Adrenal gland (tissue), 19 donors: ENCODE results near the gene MYH3. TPM values are rescaled to one million over a fixed set of nuclear protein-coding genes. Genes with fewer than 3 reads are reported as not detected.

ENCODE experiments used
- DNase-seq, 7 donors: peaks; one replicate each; pipeline ENCODE4 v3.0.0-alpha.2; 2019 to 2020
- H3K27ac ChIP-seq, 5 donors: fragments of 200-600 bp; sonication (generic) in 4 of 5; 1 replicate in 3 of 5; 2 replicates in 2 of 5; pipeline versions ENCODE4 v1.5.1 to v1.8.0; 2016 to 2020; ENCODE audit warnings: mild to moderate bottlenecking in 1 of 5
- H3K27me3 ChIP-seq: fragments of 200-600 bp; 2 replicates; pipeline ENCODE4 v1.8.0; 2021
- H3K36me3 ChIP-seq, 2 donors: fragments of 200-600 bp; replicated peaks in 1 of 2; 1 replicate in 1 of 2; 2 replicates in 1 of 2; pipeline versions ENCODE4 v1.5.1 to v1.8.0; 2018 to 2022
- H3K4me1 ChIP-seq, 2 donors: fragments of 200-600 bp; replicated peaks in 1 of 2; 1 replicate in 1 of 2; 2 replicates in 1 of 2; pipeline versions ENCODE4 v1.5.1 to v1.8.0; 2018 to 2021
- H3K4me3 ChIP-seq, 4 donors: fragments of 200-600 bp; sonication (generic) in 3 of 4; one replicate each; pipeline ENCODE4 v1.5.1; 2016 to 2018
- H3K9me3 ChIP-seq, 3 donors: fragments of 200-600 bp; sonication (generic) in 1 of 3; replicated peaks in 1 of 3; 1 replicate in 2 of 3; 2 replicates in 1 of 3; pipeline versions ENCODE4 v1.5.1 to v1.8.0; 2016 to 2021
- CTCF ChIP-seq, 6 experiments: fragments of 450-650 bp in 4 of 6; fragments of 200-600 bp in 2 of 6; sonication (generic) in 1 of 6; IDR thresholded peaks; 1 replicate in 5 of 6; 2 replicates in 1 of 6; pipeline versions ENCODE4 v1.5.1 to v1.8.0; 2016 to 2021; ENCODE audit warnings: antibody characterized with exemption in 6 of 6, mild to moderate bottlenecking in 2 of 6, moderate library complexity in 1 of 6
- POLR2A ChIP-seq, 2 donors: fragments of 450-650 bp; IDR thresholded peaks; one replicate each; pipeline ENCODE4 v1.6.1; 2017; ENCODE audit warnings: antibody characterized with exemption in 2 of 2, mild to moderate bottlenecking in 2 of 2, moderate library complexity in 1 of 2
- WGBS, 4 donors: extraction: QIAGEN DNeasy Blood & Tissue Kit in 2 of 4; methylation state at CpG; one replicate each; pipeline versions ENCODE4 v1.1.5 to v1.1.7; 2013 to 2017; 5-methylcytosine and 5-hydroxymethylcytosine counted together
- intact Hi-C, 2 donors: fragments of 100-400 bp; cut with DNase I; formaldehyde crosslinking; loops; one replicate each; pipeline versions ENCODE4 v1.14.1 to v1.15.0; 2022 to 2023
- long read RNA-seq, 10 donors: library from polyadenylated mRNA in 3 of 10; unstranded in 2 of 10; stranded (forward) in 1 of 10; transcript quantifications; one replicate each; pipeline ENCODE4 v2.0.0 and lab custom pipeline, GENCODE V29; 2021 to 2026
- polyA plus RNA-seq, 3 donors: library from polyadenylated mRNA; stranded (reverse); fragments of 200-250 nt in 2 of 3; fragments of 350-450 nt in 1 of 3; fragmentation: Illumina TruSeq in 1 of 3; extraction: RNeasy Lipid Tissue Mini Kit (QIAGEN cat#74804) in 1 of 3; gene quantifications; one replicate each; pipeline ENCODE4 v1.2.3, GENCODE V29; 2013 to 2014
- total RNA-seq, 9 donors: library from RNA; depleted of rRNA in 4 of 9; stranded (reverse); fragments of >200 nt in 4 of 9; fragments of 120-200 nt in 1 of 9; fragmentation: NEBNext Ultra II Directional in 1 of 9; extraction: Animal tissue kit (Norgen Biotek cat#: 25700) in 1 of 9; gene quantifications; one replicate each; pipeline versions ENCODE4 v1.1.0 to v1.2.4, GENCODE V29; 2013 to 2023
- donor health status: healthy with polysubstance abuse.
- donor health status: Bipolar disorder and iron deficiency.
- donor health status: DM: yes; HTN: yes; CAD: no.
- donor health status: DM: no; HTN: no; CAD: no.
- donor health status: DM: no; HTN: no; CAD: no.
- donor health status: DM: yes; HTN: yes; CAD: no.

Gene MYH3
- total RNA-seq (1 to 10 TPM in 3 of 9 donors, under 1 TPM in 5, not detected in 1; 0.43 to 2.3 (median 0.85) TPM), polyA plus RNA-seq (1 to 10 TPM in 2 of 3 donors, under 1 TPM in 1; 0.62 to 9.3 (median 3.9) TPM)
- long read RNA-seq, donor 1, transcript MYH3-203 (3 exons, 480 nt) = major isoform, 12 of 13 reads
- long read RNA-seq, donor 1, partial matches to known transcripts = 0 of 13 reads
- long read RNA-seq, donor 1, other reads (novel, unspliced or antisense) = 0 of 13 reads
- long read RNA-seq, donor 2, transcript MYH3-203 (3 exons, 480 nt) = major isoform, 22 of 24 reads
- long read RNA-seq, donor 2, partial matches to known transcripts = 0 of 24 reads
- long read RNA-seq, donor 2, other reads (novel, unspliced or antisense) = 0 of 24 reads
- long read RNA-seq, donor 3, full-length matches to known transcripts = 25 of 25 reads
- long read RNA-seq, donor 3, partial matches to known transcripts = 0 of 25 reads
- long read RNA-seq, donor 3, other reads (novel, unspliced or antisense) = 0 of 25 reads
- long read RNA-seq, donor 4 = 0 reads
- long read RNA-seq, donor 5 = 0 reads
- long read RNA-seq, donor 6 = 0 reads
- long read RNA-seq, donor 7, full-length matches to known transcripts = 83 of 91 reads
- long read RNA-seq, donor 7, partial matches to known transcripts = 8 of 91 reads
- long read RNA-seq, donor 7, other reads (novel, unspliced or antisense) = 0 of 91 reads
- long read RNA-seq, donor 8 = 0 reads
- long read RNA-seq, donor 9, transcript MYH3-203 (3 exons, 480 nt) = major isoform, 20 of 22 reads
- long read RNA-seq, donor 9, partial matches to known transcripts = 0 of 22 reads
- long read RNA-seq, donor 9, other reads (novel, unspliced or antisense) = 0 of 22 reads
- long read RNA-seq, donor 10, transcript MYH3-203 (3 exons, 480 nt) = major isoform, 9 of 10 reads
- long read RNA-seq, donor 10, partial matches to known transcripts = 0 of 10 reads
- long read RNA-seq, donor 10, other reads (novel, unspliced or antisense) = 0 of 10 reads

DNA sequence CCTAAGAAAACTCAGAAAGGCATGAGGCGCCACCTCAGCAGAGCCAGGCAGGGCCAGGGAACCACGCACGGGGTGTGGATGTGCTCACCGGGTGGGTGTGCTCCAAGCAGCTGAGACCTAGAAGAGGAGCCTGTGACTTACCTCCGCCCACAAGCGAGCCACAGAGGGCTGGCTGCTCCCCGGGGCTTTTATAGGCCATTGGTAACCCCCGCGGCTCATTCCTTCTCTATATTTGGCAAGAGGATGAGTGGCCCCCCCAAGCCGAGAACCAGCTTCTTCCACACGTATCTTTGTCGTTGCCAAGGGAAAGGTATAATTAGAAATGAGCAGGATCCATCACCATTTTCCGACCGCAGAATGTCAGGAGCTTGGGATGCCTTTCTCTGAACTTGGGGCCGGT, at the start of gene MYH3:
Gene MYH3, minus strand, starts transcription at position 162 of the 400 bp plus-strand sequence. CDS start 2,245 bp downstream, outside the sequence.
- no peaks in the 10 kb centered on the region for H3K4me1 ChIP-seq
- no peaks in the 10 kb centered on the region for H3K36me3 ChIP-seq
- H3K9me3 ChIP-seq = no peaks in the 10 kb centered on the region
- intact Hi-C loops = no loop called here
- 79 to 83% (median 81%) methylated on average over 9 to 15 of the region's 15 CpGs for WGBS, 4 donors
- H3K27ac ChIP-seq = no peak within 1 kb of the TSS
- DNase-seq = peak in 1 of 7 donors; percentile 29
- H3K27me3 ChIP-seq = no peaks in the 10 kb centered on the region
- TF ChIP-seq CTCF (IDR thresholded peaks at IDR 0.05) (no peak), POLR2A (IDR thresholded peaks at IDR 0.05) (no peak)
- H3K4me3 ChIP-seq = no peak within 1 kb of the TSS

GRCh38 chr17:10705727-10706126, 48.6 kb upstream of the MYH3 start:
- WGBS, 4 donors = 90 to 92% (median 92%) methylated on average over 5 of the region's 5 CpGs
- Histone ChIP-seq H3K27me3 (no peaks in the 10 kb centered on the region), H3K9me3 (no peaks in the 10 kb centered on the region), H3K4me1 (no peaks in the 10 kb centered on the region), H3K27ac (no peak overlapping the region), H3K36me3 (peaks cover 0 to 39% of the 10 kb centered on the region in 2 donors), H3K4me3 (no peak overlapping the region)
- TF ChIP-seq POLR2A (IDR thresholded peaks at IDR 0.05) (no peak), CTCF (IDR thresholded peaks at IDR 0.05) (no peak)
- no peak for DNase-seq
- intact Hi-C loops = no loop called here

- no peaks in the 10 kb centered on the region for H3K27me3 ChIP-seq
- peaks cover 0 to 7% of the 10 kb centered on the region in 2 donors for H3K4me1 ChIP-seq
- H3K4me3 ChIP-seq = no peak overlapping the region
- 52 to 65% (median 59%) methylated on average over 2 of the region's 2 CpGs for WGBS, 4 donors
- no peaks in the 10 kb centered on the region for H3K9me3 ChIP-seq
- TF ChIP-seq CTCF (IDR thresholded peaks at IDR 0.05) (no peak), POLR2A (IDR thresholded peaks at IDR 0.05) (no peak)
- H3K36me3 ChIP-seq = peaks cover 0 to 30% of the 10 kb centered on the region in 2 donors
- no peak for DNase-seq
- intact Hi-C loops = no loop called here
- no peak overlapping the region for H3K27ac ChIP-seq
Measured at GRCh38 chr17:10702574-10702973, 45.5 kb upstream of the MYH3 start.

DNA sequence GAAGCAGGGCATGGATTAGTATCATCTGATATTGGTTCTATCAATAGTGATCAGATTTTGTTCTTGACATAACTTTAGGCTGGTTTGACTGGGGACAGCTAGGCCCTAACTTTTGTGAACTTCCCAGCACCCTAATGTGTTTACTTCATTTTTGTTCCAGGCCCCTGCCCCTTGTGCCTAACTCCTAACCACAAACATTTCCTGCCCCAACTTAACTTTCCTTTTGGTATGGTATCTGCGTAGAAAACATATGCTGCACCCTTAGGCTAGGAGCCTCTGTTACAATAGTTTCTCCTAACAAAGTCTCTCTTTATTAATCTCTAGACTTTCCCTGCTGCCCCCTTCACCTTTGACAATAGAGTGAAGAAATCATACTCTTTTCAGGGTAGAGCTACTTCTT, 42.7 kb upstream of the MYH3 start:
- TF ChIP-seq CTCF (IDR thresholded peaks at IDR 0.05) (no peak), POLR2A (IDR thresholded peaks at IDR 0.05) (no peak)
- H3K27me3 ChIP-seq = no peaks in the 10 kb centered on the region
- intact Hi-C loops = no loop called here
- H3K4me3 ChIP-seq = no peak overlapping the region
- peaks cover 7 to 20% of the 10 kb centered on the region in 2 donors for H3K4me1 ChIP-seq
- no peaks in the 10 kb centered on the region for H3K9me3 ChIP-seq
- 81 to 88% (median 84%) methylated on average over 1 of the region's 1 CpG for WGBS, 4 donors
- H3K27ac ChIP-seq = no peak overlapping the region
- peaks cover 0 to 12% of the 10 kb centered on the region in 2 donors for H3K36me3 ChIP-seq
- DNase-seq = no peak
